Measurements from ENCODE around the gene PCGF1. TPM values are rescaled to one million over a fixed set of nuclear protein-coding genes. Genes with fewer than 3 reads are reported as not detected.
A peak's percentile ranks its signal among the peaks of the same experiment; 100 is the strongest.

PCGF1 gene
- total RNA-seq, 2 experiments from 2014 or later = 9.9 to 15.9 TPM

- TF ChIP-seq CTCF (conservative IDR thresholded peaks at IDR 0.05; ENCODE audit: low read length) (no peak), EZH2phosphoT487 (IDR thresholded peaks at IDR 0.05; ENCODE audit: borderline replicate concordance, low read depth, low read length) (peak; percentile 83)
- intact Hi-C loops (cut with micrococcal nuclease; ENCODE audit: unreplicated experiment) = no loop called here
- H3K4me3 ChIP-seq (ENCODE audit: low read depth, low read length, poor library complexity, severe bottlenecking) = no peak overlapping the region
- ChIA-PET POLR2A (no interaction called here), CTCF (ENCODE audit: unreplicated experiment) (no interaction called here)
- H3K9me2 ChIP-seq (ENCODE audit: insufficient read depth, low read length) = no peaks in the 10 kb centered on the region
- H3K4me1 ChIP-seq (ENCODE audit: insufficient read depth, low read length, poor library complexity, severe bottlenecking) = peaks cover 9% of the 10 kb centered on the region
- H3K36me3 ChIP-seq (ENCODE audit: insufficient read depth, low read length) = peaks cover 8% of the 10 kb centered on the region
- H3K79me2 ChIP-seq (ENCODE audit: insufficient read depth, low read depth, low read length) = no peaks in the 10 kb centered on the region
- H3K27ac ChIP-seq (ENCODE audit: low read depth, low read length, poor library complexity, severe bottlenecking) = no peak overlapping the region
- H3K9me3 ChIP-seq (ENCODE audit: low read length) = no peaks in the 10 kb centered on the region
- no peak overlapping the region for H2AFZ ChIP-seq (ENCODE audit: low read length)
- H3K4me2 ChIP-seq (ENCODE audit: low read length) = peak overlapping the region; percentile 16; the same call in 1 of the 2 replicates
- DNase-seq (ENCODE audit: low spot score) = no peak
- H4K20me1 ChIP-seq (ENCODE audit: insufficient read depth, low read length) = no peaks in the 10 kb centered on the region
- BruUV-seq (replicated peaks) = no TSS peak
These were observed 8.8 kb downstream of the PCGF1 start for GRCh38 chr2:74498500-74499266.

DNA sequence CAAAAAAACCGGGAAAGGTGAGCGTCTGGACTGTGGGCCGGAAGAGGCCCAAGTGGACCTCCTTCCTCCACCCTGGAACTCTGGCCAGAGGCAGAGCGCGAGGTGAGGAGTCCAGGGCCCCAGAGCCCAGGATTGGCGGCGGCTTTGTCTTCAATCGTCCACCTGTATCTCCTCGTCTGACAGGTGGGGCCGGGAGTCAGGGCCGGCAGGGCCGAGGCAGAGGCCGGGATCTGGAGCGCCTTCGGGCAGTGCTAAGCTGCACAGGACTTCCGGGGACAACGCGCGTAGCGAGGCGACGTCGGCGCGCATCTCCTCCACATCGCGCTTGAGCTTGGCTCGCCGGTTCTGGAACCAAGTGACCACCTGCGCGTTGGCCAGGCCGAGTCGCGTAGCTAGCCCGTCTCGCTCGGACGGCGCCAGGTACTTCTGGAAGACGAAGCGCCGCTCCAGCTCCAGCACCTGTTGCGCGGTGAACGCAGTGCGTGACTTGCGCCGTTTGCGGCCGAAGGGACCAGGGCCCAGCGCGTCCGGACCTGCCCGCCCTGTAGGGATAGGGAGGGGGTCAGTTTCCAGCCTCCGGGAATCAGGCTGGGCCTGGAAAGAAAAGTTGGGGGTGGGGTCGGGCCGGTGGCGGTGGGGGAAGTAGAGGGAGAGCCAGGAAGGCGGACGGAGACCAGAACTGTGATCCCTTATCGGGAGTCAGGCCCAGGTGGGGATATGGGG lies 9.6 kb downstream of the PCGF1 start:
- POLR2A ChIA-PET = no interaction called here
- no peaks in the 10 kb centered on the region for H3K9me3 ChIP-seq (ENCODE audit: low read length)
- no peaks in the 10 kb centered on the region for H3K9me2 ChIP-seq (ENCODE audit: insufficient read depth, low read length)
- no peak overlapping the region for H3K27ac ChIP-seq (ENCODE audit: low read depth, low read length, poor library complexity, severe bottlenecking)
- no peak for DNase-seq (ENCODE audit: low spot score)
- no peak overlapping the region for H2AFZ ChIP-seq (ENCODE audit: low read length)
- no peak overlapping the region for H3K4me3 ChIP-seq (ENCODE audit: low read depth, low read length, poor library complexity, severe bottlenecking)
- no peak overlapping the region for H3K4me2 ChIP-seq (ENCODE audit: low read length)
- H3K4me1 ChIP-seq (ENCODE audit: insufficient read depth, low read length, poor library complexity, severe bottlenecking) = peaks cover 9% of the 10 kb centered on the region
- CTCF ChIA-PET (ENCODE audit: unreplicated experiment) = no interaction called here
- intact Hi-C loops (cut with micrococcal nuclease; ENCODE audit: unreplicated experiment) = no loop called here
- H3K79me2 ChIP-seq (ENCODE audit: insufficient read depth, low read depth, low read length) = no peaks in the 10 kb centered on the region
- no TSS peak for BruUV-seq (replicated peaks)
- no peaks in the 10 kb centered on the region for H4K20me1 ChIP-seq (ENCODE audit: insufficient read depth, low read length)
- H3K36me3 ChIP-seq (ENCODE audit: insufficient read depth, low read length) = peaks cover 15% of the 10 kb centered on the region
- TF ChIP-seq CTCF (conservative IDR thresholded peaks at IDR 0.05; ENCODE audit: low read length) (no peak), EZH2phosphoT487 (IDR thresholded peaks at IDR 0.05; ENCODE audit: borderline replicate concordance, low read depth, low read length) (no peak)
